KMS-11 (cell line): Measurements from ENCODE around the gene LRTM1.

Experiments used
- H2AFZ ChIP-seq: fragments of 200-600 bp; sonication (generic); 2 replicates; pipeline ENCODE4 v1.6.1; 2016; ENCODE audit warnings: antibody characterized with exemption, mixed run types, low read depth
- H3K27ac ChIP-seq: fragments of 200-600 bp; sonication (generic); 2 replicates; pipeline ENCODE4 v1.6.1; 2016; ENCODE audit warnings: mild to moderate bottlenecking, mixed run types
- H3K27me3 ChIP-seq: fragments of 200-600 bp; sonication (generic); 2 replicates; pipeline ENCODE4 v1.6.1; 2017; ENCODE audit warnings: mild to moderate bottlenecking, low read depth, mixed run types, moderate library complexity; ENCODE audit not compliant: insufficient read depth
- H3K36me3 ChIP-seq: fragments of 200-600 bp; sonication (generic); 2 replicates; pipeline ENCODE4 v1.6.1; 2017; ENCODE audit warnings: mild to moderate bottlenecking, mixed run types; ENCODE audit not compliant: insufficient read depth
- H3K4me1 ChIP-seq: fragments of 200-600 bp; sonication (generic); 2 replicates; pipeline ENCODE4 v1.6.1; 2016; ENCODE audit warnings: mild to moderate bottlenecking, low read depth, mixed run types; ENCODE audit not compliant: poor library complexity, severe bottlenecking
- H3K4me2 ChIP-seq: fragments of 200-600 bp; sonication (generic); 2 replicates; pipeline ENCODE4 v1.7.0; 2016; ENCODE audit warnings: mild to moderate bottlenecking, mixed run types
- H3K4me3 ChIP-seq: fragments of 200-600 bp; sonication (generic); IDR thresholded peaks from 2 replicates; pipeline ENCODE4 v1.6.1; 2017; ENCODE audit warnings: low read depth, low read length, mixed read lengths; ENCODE audit not compliant: insufficient read depth
- H3K79me2 ChIP-seq: fragments of 200-600 bp; sonication (generic); 2 replicates; pipeline ENCODE4 v1.6.1; 2016; ENCODE audit warnings: low read depth, mixed run types; ENCODE audit not compliant: insufficient read depth
- H3K9ac ChIP-seq: fragments of 200-600 bp; sonication (generic); 2 replicates; pipeline ENCODE4 v1.6.1; 2016; ENCODE audit warnings: mild to moderate bottlenecking, mixed run types
- H4K20me1 ChIP-seq: fragments of 200-600 bp; sonication (generic); 2 replicates; pipeline ENCODE4 v1.6.1; 2016; ENCODE audit warnings: mild to moderate bottlenecking, mixed run types; ENCODE audit not compliant: insufficient read depth
- TF ChIP-seq, protein P1 (sequence below): fragments of 200-600 bp; sonication (generic); conservative IDR thresholded peaks from 2 replicates; pipeline ENCODE4 v1.6.1; 2017; ENCODE audit warnings: low read depth, mild to moderate bottlenecking, antibody characterized with exemption, low read length, moderate library complexity, mixed read lengths

LRTM1 gene

DNA sequence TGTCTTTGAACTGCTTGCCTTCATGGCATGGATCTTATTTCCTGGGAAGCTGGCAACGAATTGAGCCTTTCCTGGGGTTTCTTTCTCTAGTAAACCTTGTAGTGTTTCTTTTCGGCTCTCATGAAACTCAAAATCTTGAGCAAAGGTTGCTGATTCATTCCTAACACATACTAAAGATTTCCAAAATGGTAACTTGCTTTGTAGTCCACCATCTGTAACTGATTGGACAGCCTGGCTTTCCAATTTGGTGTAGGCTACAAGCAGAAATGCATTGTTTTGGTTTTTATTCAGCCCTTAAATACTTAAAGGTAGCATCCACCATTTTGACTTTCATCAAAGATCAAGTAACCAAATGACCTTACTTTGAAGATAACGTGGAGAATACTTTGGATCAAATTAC lies 38.1 kb downstream of the LRTM1 start:
- H2AFZ ChIP-seq, result no peak overlapping the region
- no peak overlapping the region for H3K27ac ChIP-seq
- no peak overlapping the region for H3K4me2 ChIP-seq
- no peaks in the 10 kb centered on the region for H3K4me1 ChIP-seq
- TF ChIP-seq, protein P1, sequence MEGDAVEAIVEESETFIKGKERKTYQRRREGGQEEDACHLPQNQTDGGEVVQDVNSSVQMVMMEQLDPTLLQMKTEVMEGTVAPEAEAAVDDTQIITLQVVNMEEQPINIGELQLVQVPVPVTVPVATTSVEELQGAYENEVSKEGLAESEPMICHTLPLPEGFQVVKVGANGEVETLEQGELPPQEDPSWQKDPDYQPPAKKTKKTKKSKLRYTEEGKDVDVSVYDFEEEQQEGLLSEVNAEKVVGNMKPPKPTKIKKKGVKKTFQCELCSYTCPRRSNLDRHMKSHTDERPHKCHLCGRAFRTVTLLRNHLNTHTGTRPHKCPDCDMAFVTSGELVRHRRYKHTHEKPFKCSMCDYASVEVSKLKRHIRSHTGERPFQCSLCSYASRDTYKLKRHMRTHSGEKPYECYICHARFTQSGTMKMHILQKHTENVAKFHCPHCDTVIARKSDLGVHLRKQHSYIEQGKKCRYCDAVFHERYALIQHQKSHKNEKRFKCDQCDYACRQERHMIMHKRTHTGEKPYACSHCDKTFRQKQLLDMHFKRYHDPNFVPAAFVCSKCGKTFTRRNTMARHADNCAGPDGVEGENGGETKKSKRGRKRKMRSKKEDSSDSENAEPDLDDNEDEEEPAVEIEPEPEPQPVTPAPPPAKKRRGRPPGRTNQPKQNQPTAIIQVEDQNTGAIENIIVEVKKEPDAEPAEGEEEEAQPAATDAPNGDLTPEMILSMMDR, result no peak
- H3K9ac ChIP-seq, result no peak overlapping the region
- H4K20me1 ChIP-seq, result no peaks in the 10 kb centered on the region
- no peaks in the 10 kb centered on the region for H3K36me3 ChIP-seq
- H3K79me2 ChIP-seq, result no peaks in the 10 kb centered on the region
- H3K4me3 ChIP-seq, result no peak overlapping the region
- H3K27me3 ChIP-seq, result no peaks in the 10 kb centered on the region

DNA sequence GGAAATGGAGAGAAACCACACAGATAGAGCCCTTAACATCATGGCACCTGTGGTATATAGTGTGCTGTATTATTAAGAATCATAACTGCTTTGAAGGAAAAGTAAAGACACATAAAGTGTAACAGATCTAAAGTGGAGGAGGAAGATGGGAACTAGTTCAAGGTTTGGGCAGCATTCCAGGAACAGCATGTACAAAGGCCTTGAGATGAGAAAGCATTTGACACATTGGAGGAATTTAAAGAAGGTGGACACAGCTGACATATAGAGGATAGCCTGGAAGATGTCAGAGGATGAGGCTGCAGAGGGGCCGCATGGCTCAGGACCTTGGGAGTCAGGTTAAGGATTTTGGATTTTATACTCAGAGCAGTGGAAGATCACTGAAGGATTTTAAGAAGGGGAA lies 39.0 kb downstream of the LRTM1 start:
- TF ChIP-seq, protein P1, result no peak
- no peak overlapping the region for H3K4me3 ChIP-seq
- no peaks in the 10 kb centered on the region for H3K36me3 ChIP-seq
- no peak overlapping the region for H3K4me2 ChIP-seq
- no peaks in the 10 kb centered on the region for H3K27me3 ChIP-seq
- H3K9ac ChIP-seq, result no peak overlapping the region
- H3K27ac ChIP-seq, result no peak overlapping the region
- no peaks in the 10 kb centered on the region for H4K20me1 ChIP-seq
- no peaks in the 10 kb centered on the region for H3K4me1 ChIP-seq
- H3K79me2 ChIP-seq, result no peaks in the 10 kb centered on the region
- no peak overlapping the region for H2AFZ ChIP-seq

DNA sequence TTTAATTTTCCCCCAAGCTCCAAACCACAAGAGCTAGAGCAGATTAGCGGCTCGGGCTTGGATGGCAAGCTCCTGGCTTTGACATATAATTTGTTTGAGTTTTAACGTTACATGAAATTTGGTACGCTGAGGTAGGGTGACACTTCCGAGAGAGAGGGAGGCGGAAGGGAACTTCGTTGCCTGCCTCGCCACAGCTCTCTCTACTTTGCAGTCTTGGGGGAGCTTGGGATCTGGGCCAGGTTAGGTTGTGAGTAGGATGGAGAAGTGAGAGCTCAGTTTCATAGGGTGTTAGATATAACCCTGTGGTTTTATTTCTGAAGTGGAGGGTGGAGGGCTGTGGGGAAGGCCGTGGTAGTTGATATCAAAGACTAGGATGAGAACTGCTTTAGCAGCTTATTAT lies 39.7 kb downstream of the LRTM1 start:
- no peaks in the 10 kb centered on the region for H3K27me3 ChIP-seq
- no peak overlapping the region for H2AFZ ChIP-seq
- no peaks in the 10 kb centered on the region for H3K79me2 ChIP-seq
- TF ChIP-seq, protein P1, result no peak
- no peaks in the 10 kb centered on the region for H3K36me3 ChIP-seq
- no peaks in the 10 kb centered on the region for H4K20me1 ChIP-seq
- no peak overlapping the region for H3K4me2 ChIP-seq
- H3K4me3 ChIP-seq, result no peak overlapping the region
- H3K27ac ChIP-seq, result no peak overlapping the region
- no peak overlapping the region for H3K9ac ChIP-seq
- no peaks in the 10 kb centered on the region for H3K4me1 ChIP-seq

DNA sequence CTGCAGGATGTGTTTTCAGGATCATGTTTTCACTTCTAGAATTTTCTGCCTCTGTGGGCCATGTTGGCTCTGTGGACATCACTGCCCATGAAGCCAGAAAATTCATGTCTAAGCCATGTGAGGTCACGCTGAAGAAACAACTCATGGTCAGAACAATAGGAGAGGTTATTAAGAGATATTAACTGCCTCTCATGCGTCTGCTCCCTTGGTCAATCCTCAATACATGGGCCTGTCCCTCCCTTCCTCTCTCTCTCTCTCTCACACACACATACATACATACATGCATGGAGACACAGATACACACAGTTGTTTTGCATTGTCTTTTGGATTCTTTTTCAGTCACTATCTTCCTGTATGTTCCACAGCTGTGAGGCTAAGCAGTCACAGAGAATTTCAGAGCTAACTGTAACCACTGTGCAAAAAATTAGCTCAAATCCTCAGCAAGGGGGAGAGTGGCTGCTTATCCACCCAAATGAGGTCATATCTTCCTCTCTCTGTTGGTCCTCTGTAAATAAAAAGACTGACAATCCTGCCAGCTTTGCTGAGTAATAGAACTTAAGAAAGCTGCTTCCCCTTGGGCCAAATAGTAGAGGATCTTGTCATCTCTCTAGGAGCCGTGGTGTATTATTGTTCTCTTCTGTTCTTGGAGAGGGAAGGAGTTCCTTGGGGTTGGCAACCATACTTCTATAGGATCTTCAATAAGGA lies 45.6 kb downstream of the LRTM1 start:
- Histone ChIP-seq H3K27ac (no peak overlapping the region), H3K9ac (no peak overlapping the region), H3K79me2 (no peaks in the 10 kb centered on the region), H3K4me3 (no peak overlapping the region), H3K4me1 (no peaks in the 10 kb centered on the region), H3K36me3 (no peaks in the 10 kb centered on the region), H3K27me3 (no peaks in the 10 kb centered on the region), H3K4me2 (no peak overlapping the region), H2AFZ (no peak overlapping the region), H4K20me1 (no peaks in the 10 kb centered on the region)
- TF ChIP-seq, protein P1, result no peak
